ENCODE results near the gene SORBS1. TPM values are rescaled to one million over a fixed set of nuclear protein-coding genes. Genes with fewer than 3 reads are reported as not detected.
"Not testable (repeated sequence)": the region's sequence is repeated elsewhere in the genome, so short reads cannot be mapped to it uniquely, and the experiment has no call there.

SORBS1 gene
- total RNA-seq, 2 experiments from 2014 or later: 0.13 to 0.70 TPM

- ATAC-seq (no peak), DNase-seq (no peak)
- intact Hi-C loops (cut with micrococcal nuclease): no loop called here
- Mint-ChIP-seq H3K9me3 (no peaks in the 10 kb centered on the region), H3K4me3 (no peak overlapping the region), H3K36me3 (ENCODE audit: low read depth) (no peaks in the 10 kb centered on the region), H3K27ac (no peak overlapping the region), H3K27me3 (no peaks in the 10 kb centered on the region), H3K4me1 (ENCODE audit: low read depth) (no peaks in the 10 kb centered on the region)
- POLR2A ChIA-PET: no interaction called here
- CTCF ChIA-PET: interaction anchor here (1.0 to 3.1 kb wide), 2 partner anchors 12 to 23 kb away, joined by 5 to 14 read pairs; no protein-coding TSS in a partner anchor
- TF ChIP-seq CTCF (IDR thresholded peaks at IDR 0.05): no peak
These were observed 210.8 kb downstream of the SORBS1 start for GRCh38 chr10:95350219-95350829.

GRCh38 chr10:95347402-95347766, 213.8 kb downstream of the SORBS1 start:
- CTCF ChIA-PET: interaction anchor here (1.0 kb wide), 1 partner anchor 16 kb away, joined by 3 read pairs; no protein-coding TSS in a partner anchor
- H3K36me3 Mint-ChIP-seq (ENCODE audit: low read depth); H3K9me3 Mint-ChIP-seq; intact Hi-C loops (cut with micrococcal nuclease); H3K27me3 Mint-ChIP-seq; POLR2A ChIA-PET; H3K4me1 Mint-ChIP-seq (ENCODE audit: low read depth); ATAC-seq; H3K4me3 Mint-ChIP-seq; H3K27ac Mint-ChIP-seq; DNase-seq: not testable (repeated sequence)

GRCh38 chr10:95346715-95347401, 214.3 kb downstream of the SORBS1 start:
- no peaks in the 10 kb centered on the region for H3K4me1 Mint-ChIP-seq (ENCODE audit: low read depth)
- no peak for DNase-seq
- H3K4me3 Mint-ChIP-seq: no peak overlapping the region
- intact Hi-C loops (cut with micrococcal nuclease): no loop called here
- ChIA-PET CTCF (interaction anchor here (1.0 kb wide), 1 partner anchor 16 kb away, joined by 3 read pairs; no protein-coding TSS in a partner anchor), POLR2A (no interaction called here)
- TF ChIP-seq CTCF (IDR thresholded peaks at IDR 0.05): no peak
- H3K9me3 Mint-ChIP-seq: no peaks in the 10 kb centered on the region
- H3K36me3 Mint-ChIP-seq (ENCODE audit: low read depth): no peaks in the 10 kb centered on the region
- H3K27me3 Mint-ChIP-seq: no peaks in the 10 kb centered on the region
- H3K27ac Mint-ChIP-seq: no peak overlapping the region
- ATAC-seq: no peak

- TF ChIP-seq CTCF (IDR thresholded peaks at IDR 0.05): no peak
- no peaks in the 10 kb centered on the region for H3K4me1 Mint-ChIP-seq (ENCODE audit: low read depth)
- CTCF ChIA-PET: no interaction called here
- no peak overlapping the region for H3K27ac Mint-ChIP-seq
- no peak for DNase-seq
- H3K36me3 Mint-ChIP-seq (ENCODE audit: low read depth): no peaks in the 10 kb centered on the region
- H3K9me3 Mint-ChIP-seq: no peaks in the 10 kb centered on the region
- H3K27me3 Mint-ChIP-seq: no peaks in the 10 kb centered on the region
- intact Hi-C loops (cut with micrococcal nuclease): no loop called here
- ATAC-seq: no peak
- H3K4me3 Mint-ChIP-seq: no peak overlapping the region
- POLR2A ChIA-PET: no interaction called here
These were observed 217.6 kb downstream of the SORBS1 start for GRCh38 chr10:95343573-95343972.

- Mint-ChIP-seq H3K4me1 (ENCODE audit: low read depth) (no peaks in the 10 kb centered on the region), H3K4me3 (no peak overlapping the region), H3K36me3 (ENCODE audit: low read depth) (no peaks in the 10 kb centered on the region), H3K9me3 (no peaks in the 10 kb centered on the region), H3K27me3 (no peaks in the 10 kb centered on the region), H3K27ac (no peak overlapping the region)
- TF ChIP-seq CTCF (IDR thresholded peaks at IDR 0.05): no peak
- ChIA-PET POLR2A (no interaction called here), CTCF (interaction anchor here (1.4 kb wide), 1 partner anchor 104 kb away, joined by 3 read pairs; no protein-coding TSS in a partner anchor)
- no peak for DNase-seq
- intact Hi-C loops (cut with micrococcal nuclease): no loop called here
- no peak for ATAC-seq
These were observed 219.4 kb downstream of the SORBS1 start for GRCh38 chr10:95341716-95342130.
